Ovary (tissue), 3 donors: ENCODE data around the gene VPS35L.

ENCODE experiments used
- POLR2A ChIP-seq: fragments of 450-650 bp; IDR thresholded peaks from one replicate; pipeline ENCODE4 v1.6.1; 2017; ENCODE audit warnings: antibody characterized with exemption, mild to moderate bottlenecking, moderate library complexity
- TF ChIP-seq, protein P1 (sequence below), 3 donors: fragments of 450-650 bp in 2 of 3; fragments of 200-600 bp in 1 of 3; IDR thresholded peaks; one replicate each; pipeline versions ENCODE4 v1.5.1 to v1.8.0; 2016 to 2022; ENCODE audit warnings: antibody characterized with exemption in 3 of 3, mild to moderate bottlenecking in 1 of 3
- donor health status: DM: no; HTN: no; CAD: no.

DNA sequence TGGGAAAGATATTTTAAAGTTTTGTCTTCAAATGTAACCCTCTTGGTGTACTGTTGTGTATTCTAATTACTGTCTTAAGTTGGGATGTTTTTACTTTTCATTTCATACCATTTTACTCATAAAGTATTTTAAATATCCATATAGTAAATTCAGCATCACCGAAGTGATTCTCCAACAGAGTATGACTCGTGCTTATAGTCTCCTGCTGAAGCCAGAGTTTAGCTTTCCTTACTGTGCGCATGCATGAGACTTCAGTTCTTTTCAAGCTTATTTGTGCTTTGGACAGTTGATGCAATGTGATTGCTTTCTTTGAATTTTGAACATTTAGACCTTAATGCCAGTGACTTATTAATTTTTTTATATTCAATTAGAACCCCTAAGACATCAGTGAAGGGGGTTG lies 7.4 kb upstream of the VPS35L start:
- no peak for TF ChIP-seq POLR2A
- TF ChIP-seq, protein P1, sequence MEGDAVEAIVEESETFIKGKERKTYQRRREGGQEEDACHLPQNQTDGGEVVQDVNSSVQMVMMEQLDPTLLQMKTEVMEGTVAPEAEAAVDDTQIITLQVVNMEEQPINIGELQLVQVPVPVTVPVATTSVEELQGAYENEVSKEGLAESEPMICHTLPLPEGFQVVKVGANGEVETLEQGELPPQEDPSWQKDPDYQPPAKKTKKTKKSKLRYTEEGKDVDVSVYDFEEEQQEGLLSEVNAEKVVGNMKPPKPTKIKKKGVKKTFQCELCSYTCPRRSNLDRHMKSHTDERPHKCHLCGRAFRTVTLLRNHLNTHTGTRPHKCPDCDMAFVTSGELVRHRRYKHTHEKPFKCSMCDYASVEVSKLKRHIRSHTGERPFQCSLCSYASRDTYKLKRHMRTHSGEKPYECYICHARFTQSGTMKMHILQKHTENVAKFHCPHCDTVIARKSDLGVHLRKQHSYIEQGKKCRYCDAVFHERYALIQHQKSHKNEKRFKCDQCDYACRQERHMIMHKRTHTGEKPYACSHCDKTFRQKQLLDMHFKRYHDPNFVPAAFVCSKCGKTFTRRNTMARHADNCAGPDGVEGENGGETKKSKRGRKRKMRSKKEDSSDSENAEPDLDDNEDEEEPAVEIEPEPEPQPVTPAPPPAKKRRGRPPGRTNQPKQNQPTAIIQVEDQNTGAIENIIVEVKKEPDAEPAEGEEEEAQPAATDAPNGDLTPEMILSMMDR (IDR thresholded peaks at IDR 0.05) = no peak
